K562 (cell line): ENCODE measurements around the gene AMZ2. TPM values are rescaled to one million over a fixed set of nuclear protein-coding genes. Genes with fewer than 3 reads are reported as not detected.

Experiments
- E2F8 ChIP-seq: fragments of 450-650 bp; IDR thresholded peaks from 2 replicates; pipeline ENCODE4 v1.7.1; 2018; ENCODE audit warnings: mild to moderate bottlenecking, low read depth; ENCODE audit not compliant: partially characterized antibody
- E4F1 ChIP-seq: fragments of 250-450 bp; sonication (Bioruptor Pico); IDR thresholded peaks from 2 replicates; pipeline ENCODE4 v1.5.0; 2021; ENCODE audit warnings: mild to moderate bottlenecking, borderline replicate concordance
- ETS2 ChIP-seq: IDR thresholded peaks from 2 replicates; pipeline ENCODE4 v1.6.1; 2016; ENCODE audit warnings: borderline replicate concordance, missing genetic modification characterization, mild to moderate bottlenecking, moderate library complexity, missing compliant biosample characterization; ENCODE audit not compliant: poor library complexity, severe bottlenecking
- HMBOX1 ChIP-seq: sonication (generic); IDR thresholded peaks from 2 replicates; pipeline ENCODE4 v1.6.1; 2016
- HOXB6 ChIP-seq: fragments of 250-450 bp; sonication (Bioruptor Pico); IDR thresholded peaks from 2 replicates; pipeline ENCODE4 v1.5.1; 2022; ENCODE audit warnings: mild to moderate bottlenecking, borderline replicate concordance
- KLF16 ChIP-seq: IDR thresholded peaks from 2 replicates; pipeline ENCODE4 v1.6.1; 2016; ENCODE audit warnings: antibody characterized with exemption
- MTA3 ChIP-seq: fragments of 450-650 bp; formaldehyde crosslinking; IDR thresholded peaks from 2 replicates; pipeline ENCODE4 v1.6.1; 2017; ENCODE audit warnings: mild to moderate bottlenecking, borderline replicate concordance
- NFE2L1 ChIP-seq: fragments of 450-650 bp; IDR thresholded peaks from 2 replicates; pipeline ENCODE4 v1.6.1; 2016; ENCODE audit warnings: missing genetic modification characterization, low read depth, mild to moderate bottlenecking, missing compliant biosample characterization, moderate library complexity, borderline replicate concordance
- NFIX ChIP-seq: fragments of 250-450 bp; sonication (Bioruptor Pico); IDR thresholded peaks from 2 replicates; pipeline ENCODE4 v1.4.0; 2020; ENCODE audit warnings: low read depth, mild to moderate bottlenecking, moderate library complexity
- PHB ChIP-seq: fragments of 250-450 bp; sonication (Bioruptor Pico); IDR thresholded peaks from 2 replicates; pipeline ENCODE4 v1.5.0; 2021
- STAG1 ChIP-seq: sonication (generic); formaldehyde crosslinking; IDR thresholded peaks from 2 replicates; pipeline ENCODE4 v1.5.0; 2020; ENCODE audit warnings: missing genetic modification reagents, borderline replicate concordance
- ZBTB5 ChIP-seq: fragments of 450-650 bp; IDR thresholded peaks from 2 replicates; pipeline ENCODE4 v1.6.1; 2017; ENCODE audit warnings: antibody characterized with exemption
- ZNF12 ChIP-seq: sonication (generic); formaldehyde crosslinking; IDR thresholded peaks from 2 replicates; pipeline ENCODE4 v1.4.0; 2020; ENCODE audit warnings: mild to moderate bottlenecking, missing genetic modification reagents
- ZNF75A ChIP-seq: fragments of 450-650 bp; formaldehyde crosslinking; IDR thresholded peaks from 2 replicates; pipeline ENCODE4 v1.4.0; 2020; ENCODE audit warnings: mild to moderate bottlenecking
- polyA plus RNA-seq, 8 experiments: library from polyadenylated mRNA; depleted of rRNA in 4 of 8; stranded (reverse) in 5 of 8; unstranded in 3 of 8; fragments of >200 nt; fragmentation: Nextera tagmentation in 2 of 8; fragmentation: Illumina TruSeq in 1 of 8; extraction: Ambion mirVana in 2 of 8; extraction: Trizol in 1 of 8; gene quantifications; 2 replicates each; pipeline versions ENCODE4 v1.2.1 to v1.2.3, GENCODE V29; 2011 to 2014; ENCODE audit warnings: inconsistent platforms in 1 of 8, missing spikeins in 1 of 8
- total RNA-seq, 7 experiments: library from RNA; depleted of rRNA in 6 of 7; stranded (reverse); fragments of >200 nt in 6 of 7; fragmentation: Illumina TruSeq in 2 of 7; extraction: Trizol in 2 of 7; gene quantifications; 2 replicates each; pipeline versions ENCODE4 v1.2.1 to v1.2.3, GENCODE V29; 2011 to 2021; ENCODE audit warnings: low replicate concordance in 1 of 7
- TF ChIP-seq, protein P1 (sequence below), 2 experiments: IDR thresholded peaks; 2 replicates each; pipeline ENCODE4 v1.6.1; 2011; ENCODE audit warnings: borderline replicate concordance in 1 of 2, control low read depth in 1 of 2, low read depth in 1 of 2, low read length in 1 of 2, mild to moderate bottlenecking in 1 of 2, mixed read lengths in 1 of 2, moderate library complexity in 1 of 2; ENCODE audit not compliant: insufficient read depth in 1 of 2, insufficient read length in 1 of 2, poor library complexity in 1 of 2, severe bottlenecking in 1 of 2; ENCODE audit errors: extremely low read depth in 1 of 2

AMZ2 gene
- total and polyA plus RNA-seq, 9 of the 15 experiments (the other 6 are each of a cell fraction or from before 2014, with no cell fraction given): 22.6 to 92.2 (median 52.6) TPM

DNA sequence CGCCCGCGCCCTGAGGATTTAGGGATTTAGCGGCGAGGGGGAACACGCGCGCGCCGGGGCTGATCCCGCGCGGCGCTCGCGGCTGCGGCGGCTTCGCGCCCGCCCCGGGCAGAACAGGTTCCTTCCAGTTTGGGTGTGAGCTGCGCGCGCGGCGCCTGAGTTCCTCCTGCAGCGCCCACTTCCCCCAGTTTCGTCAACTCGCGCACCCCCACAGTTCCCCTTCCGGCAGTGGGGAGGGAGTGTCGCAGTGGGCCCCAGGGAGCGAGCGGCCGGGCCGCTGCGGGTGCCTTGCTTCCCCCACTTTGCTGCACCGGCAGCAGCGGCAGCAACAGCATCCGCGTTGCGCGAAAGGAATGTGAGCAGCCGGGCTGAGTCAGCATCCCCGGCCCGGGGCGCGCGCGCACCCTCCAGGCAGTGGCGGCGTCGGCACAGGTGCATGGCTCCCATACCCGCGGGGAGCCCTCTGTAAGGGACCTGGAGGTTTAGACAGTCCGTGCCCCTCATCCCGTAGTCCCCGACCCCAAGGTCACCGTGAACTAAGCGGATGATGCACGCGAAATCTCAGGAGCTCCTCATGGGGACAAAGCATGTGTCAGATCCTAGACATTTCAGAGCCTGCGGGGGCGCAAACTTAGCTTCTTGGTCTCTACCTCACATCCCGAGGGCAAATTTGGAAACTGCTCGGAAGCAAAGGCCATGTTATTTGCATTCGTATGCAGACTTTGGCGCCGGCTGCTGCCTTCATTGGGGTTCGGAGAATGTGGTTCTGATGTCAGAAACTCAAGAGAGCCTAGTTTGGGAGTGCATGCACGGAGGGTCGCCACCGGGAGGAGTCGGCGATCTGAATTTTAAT, 44.2 kb downstream of the AMZ2 start (continued):
- TF ChIP-seq E4F1: no peak
- no peak for TF ChIP-seq NFE2L1 (tag)
- no peak for TF ChIP-seq NFIX
- TF ChIP-seq ZBTB5: no peak
- no peak for TF ChIP-seq HMBOX1
- no peak for TF ChIP-seq ZNF75A (CRISPR knock-in tag)
- TF ChIP-seq MTA3: peak; percentile 52; the same call in 1 of the 2 replicates
- TF ChIP-seq STAG1 (CRISPR knock-in tag): no peak
- peak; percentile 77; the same call in 1 of the 2 replicates for TF ChIP-seq KLF16
- TF ChIP-seq PHB: no peak
- TF ChIP-seq, protein P1, sequence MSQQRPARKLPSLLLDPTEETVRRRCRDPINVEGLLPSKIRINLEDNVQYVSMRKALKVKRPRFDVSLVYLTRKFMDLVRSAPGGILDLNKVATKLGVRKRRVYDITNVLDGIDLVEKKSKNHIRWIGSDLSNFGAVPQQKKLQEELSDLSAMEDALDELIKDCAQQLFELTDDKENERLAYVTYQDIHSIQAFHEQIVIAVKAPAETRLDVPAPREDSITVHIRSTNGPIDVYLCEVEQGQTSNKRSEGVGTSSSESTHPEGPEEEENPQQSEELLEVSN (IDR thresholded peaks at IDR 0.05; ENCODE audit: borderline replicate concordance in 1 of 2, extremely low read depth in 1 of 2, insufficient read depth in 1 of 2, insufficient read length in 1 of 2, low read depth in 1 of 2, low read length in 1 of 2, poor library complexity in 1 of 2, severe bottlenecking in 1 of 2): peak; percentile 9 to 88
- no peak for TF ChIP-seq E2F8
- peak; percentile 66; the same call in 1 of the 2 replicates for TF ChIP-seq ZNF12
- TF ChIP-seq HOXB6: no peak
- no peak for TF ChIP-seq ETS2 (tag)
